ENCODE data around the gene GPR37.

GPR37 gene

GRCh38 chr7:124779620-124780019, 14.0 kb upstream of the GPR37 start:
- DNase-seq (ENCODE audit: low read depth): no peak

GRCh38 chr7:124779194-124779593, 13.6 kb upstream of the GPR37 start:
- no peak for DNase-seq (ENCODE audit: low read depth)

DNA sequence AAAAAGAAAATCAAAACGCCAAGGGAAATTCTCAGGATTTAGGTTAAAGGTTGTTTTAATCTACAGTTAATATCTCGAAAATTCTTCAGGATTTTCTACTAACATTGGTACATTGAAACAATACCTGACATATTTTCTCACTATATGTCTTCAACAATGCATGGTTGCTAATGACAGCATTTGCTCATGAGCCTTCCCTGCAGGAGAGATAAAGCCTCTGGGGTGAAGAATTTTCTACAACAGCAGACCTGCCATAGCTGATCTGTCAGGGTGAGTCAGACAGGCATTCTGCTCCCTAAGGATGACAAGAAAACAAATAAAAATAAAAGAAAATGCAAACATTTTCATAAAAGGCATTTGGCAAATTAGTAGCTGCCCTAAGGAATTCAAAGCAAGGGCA, 11.7 kb upstream of the GPR37 start:
- DNase-seq (ENCODE audit: low read depth): no peak

GRCh38 chr7:124776153-124776552, 10.6 kb upstream of the GPR37 start:
- DNase-seq (ENCODE audit: low read depth): no peak

DNA sequence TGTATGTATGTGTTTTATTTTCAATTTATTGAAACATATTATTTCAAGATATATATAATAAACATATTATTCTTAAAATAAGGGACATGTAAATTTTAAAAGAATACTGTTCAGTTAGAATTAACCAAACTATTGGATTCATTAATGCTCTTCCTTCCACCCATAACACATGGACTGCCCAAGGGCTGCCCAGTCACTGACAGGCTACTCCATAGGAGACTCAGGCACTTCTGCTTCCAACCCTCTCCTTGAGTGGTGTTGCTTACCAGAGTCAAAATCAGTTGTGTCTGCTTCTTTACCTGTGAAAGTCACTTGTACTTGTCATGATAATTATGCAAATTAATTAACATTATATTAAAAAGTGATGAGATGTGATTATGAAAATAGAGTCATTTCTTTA, 9.8 kb upstream of the GPR37 start:
- no peak for DNase-seq (ENCODE audit: low read depth)

- no peak for DNase-seq (ENCODE audit: low read depth)
Measured at GRCh38 chr7:124773938-124774337, 8.3 kb upstream of the GPR37 start.

GRCh38 chr7:124773339-124773738, 7.7 kb upstream of the GPR37 start:
- no peak for DNase-seq (ENCODE audit: low read depth)

DNA sequence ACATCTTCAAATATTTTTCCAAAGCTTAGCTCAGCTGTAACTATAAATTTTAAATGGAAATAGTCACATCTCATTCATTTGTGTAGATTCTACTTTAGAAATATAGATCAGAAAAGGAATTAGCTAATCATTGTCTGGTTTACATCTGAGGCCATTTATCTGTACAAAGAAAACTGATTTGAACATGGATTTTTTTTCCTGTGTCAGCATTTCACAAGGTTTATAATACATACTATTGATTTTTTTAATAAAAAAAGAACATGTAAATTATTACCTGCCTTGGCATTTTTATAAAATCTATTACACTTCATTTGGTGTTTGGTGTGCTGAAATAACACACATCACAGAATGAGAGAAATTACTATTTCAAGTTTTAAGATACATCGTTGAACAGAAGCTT, 3.5 kb upstream of the GPR37 start:
- no peak for DNase-seq (ENCODE audit: low read depth)

DNA sequence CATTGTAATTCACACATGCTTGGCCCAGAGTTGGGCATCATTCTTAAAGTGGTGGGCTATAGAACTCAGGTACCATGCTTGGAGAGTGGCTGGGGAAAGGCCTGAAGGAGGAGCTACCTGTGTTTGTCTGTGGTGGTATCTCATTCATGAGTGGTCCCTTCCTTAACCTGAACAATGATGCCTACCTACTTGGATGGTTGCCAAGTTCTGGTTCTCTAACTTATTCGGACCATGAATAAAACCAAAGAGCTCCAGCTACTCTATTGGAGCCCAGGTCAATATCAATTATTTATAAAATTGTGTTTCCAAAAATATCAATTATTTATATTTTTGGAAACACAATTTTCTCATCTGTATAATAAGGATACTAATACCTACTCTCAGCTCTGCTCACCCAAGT, 2.9 kb upstream of the GPR37 start:
- no peak for DNase-seq (ENCODE audit: low read depth)

DNA sequence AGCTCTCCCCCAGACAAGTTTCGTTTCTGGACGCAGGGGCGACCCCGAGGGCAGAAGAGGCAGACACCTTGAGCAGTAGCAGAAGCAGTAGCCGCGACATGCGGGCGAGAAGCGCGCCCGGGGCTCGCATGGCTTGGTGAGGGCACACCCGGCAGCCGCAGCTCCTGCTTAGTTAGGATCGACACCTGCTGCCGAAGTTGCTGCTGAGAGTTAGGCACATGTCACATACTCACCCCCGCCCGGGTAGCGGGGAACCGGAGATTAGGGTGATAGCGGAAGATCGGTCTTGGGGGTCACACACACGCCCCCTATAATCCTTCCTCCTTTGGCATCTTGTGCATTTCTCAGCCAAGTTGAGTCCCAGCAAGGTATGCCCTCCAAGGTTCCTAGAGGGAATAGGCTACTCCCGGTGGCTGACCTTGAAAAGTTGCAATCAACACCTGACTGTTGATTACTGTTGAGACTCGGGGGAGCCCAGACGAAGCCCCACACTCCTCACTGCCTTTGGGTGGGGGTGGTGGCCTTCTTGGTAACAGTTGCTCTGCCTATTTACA, 668 bp downstream of the GPR37 start:
- DNase-seq (ENCODE audit: low read depth): no peak

GRCh38 chr7:124764051-124764846, 1.3 kb downstream of the GPR37 start:
- no peak for DNase-seq (ENCODE audit: low read depth)

- no peak for DNase-seq (ENCODE audit: low read depth)
Measured at GRCh38 chr7:124762611-124763143, 2.9 kb downstream of the GPR37 start.

DNA sequence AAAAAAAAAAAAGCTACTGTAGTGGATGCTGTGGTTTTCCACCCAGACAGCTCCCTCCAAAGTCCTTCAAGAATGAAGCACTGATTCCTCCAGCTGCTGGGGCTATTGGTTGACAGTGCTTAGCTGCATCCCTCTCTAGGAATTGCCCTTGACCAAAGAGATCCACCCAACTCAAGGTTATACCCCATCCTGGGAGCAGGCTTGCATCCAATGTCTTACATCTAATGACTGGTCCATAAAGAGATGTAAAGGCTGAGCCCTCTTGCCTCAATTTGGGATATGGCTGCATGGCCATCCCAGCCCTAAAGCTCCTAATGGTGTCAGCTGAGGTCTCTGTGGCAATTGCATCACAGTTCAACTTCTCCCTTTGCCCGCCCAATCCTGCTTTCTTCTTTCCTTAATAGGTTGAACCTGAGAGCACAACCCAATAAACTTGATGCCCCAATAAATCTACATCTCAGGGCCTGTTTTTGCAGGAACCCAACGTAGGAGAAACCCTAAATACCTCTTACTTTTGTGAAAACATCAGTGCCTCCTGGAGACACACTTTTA, 4.4 kb downstream of the GPR37 start:
- no peak for DNase-seq (ENCODE audit: low read depth)

- no peak for DNase-seq (ENCODE audit: low read depth)
Measured at GRCh38 chr7:124758327-124758726, 7.3 kb downstream of the GPR37 start.

DNA sequence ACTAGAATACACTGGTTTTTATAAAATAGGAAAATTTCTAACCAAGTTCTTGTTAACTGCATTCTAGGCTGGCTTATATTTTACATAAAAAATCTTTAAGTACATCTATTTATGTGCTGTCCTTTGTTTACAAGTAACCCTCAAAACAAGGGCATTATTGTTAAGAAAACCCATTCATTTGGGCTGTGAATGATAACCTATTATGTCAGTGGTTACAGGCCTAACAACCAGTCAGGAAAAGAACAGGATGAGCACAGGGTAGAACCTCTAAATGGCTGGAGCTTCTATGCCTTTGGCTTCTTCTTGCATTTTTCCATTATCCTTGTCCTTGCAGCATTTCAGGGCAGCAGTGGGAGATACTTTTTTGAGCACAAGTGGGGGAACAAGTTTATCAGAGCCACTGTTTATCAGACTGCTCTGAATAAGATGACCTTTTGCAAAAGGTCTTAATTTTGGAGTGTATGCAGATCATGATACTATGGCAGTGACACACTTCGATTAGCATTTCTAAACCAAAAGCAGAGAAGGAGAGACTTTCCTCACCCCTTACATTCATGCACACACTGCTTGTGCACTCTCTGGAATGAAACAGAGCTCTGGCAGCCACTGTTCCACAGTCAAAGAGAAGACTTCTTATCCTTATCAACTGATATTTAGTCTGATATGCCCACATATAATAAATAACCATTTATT, 10.9 kb downstream of the GPR37 start:
- no peak for DNase-seq (ENCODE audit: low read depth)

DNA sequence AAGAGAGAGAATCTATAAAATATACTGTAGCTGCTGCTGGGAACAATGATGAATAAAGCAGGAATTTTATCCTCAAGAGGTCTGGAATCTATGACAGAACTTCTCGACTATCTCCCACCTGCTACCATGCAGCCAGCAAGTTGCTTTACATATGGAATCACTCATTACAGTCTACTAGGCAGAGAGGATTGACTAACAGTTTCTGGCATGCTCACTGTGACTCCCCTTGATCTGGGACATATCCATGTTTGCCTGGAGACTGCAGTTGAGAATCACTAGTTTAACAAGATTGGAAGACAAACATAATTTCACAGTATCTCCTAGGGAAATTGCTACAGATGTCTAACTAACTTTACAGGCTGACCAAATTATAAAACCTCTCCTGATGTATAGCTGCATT, 13.3 kb downstream of the GPR37 start:
- DNase-seq (ENCODE audit: low read depth): no peak

DNA sequence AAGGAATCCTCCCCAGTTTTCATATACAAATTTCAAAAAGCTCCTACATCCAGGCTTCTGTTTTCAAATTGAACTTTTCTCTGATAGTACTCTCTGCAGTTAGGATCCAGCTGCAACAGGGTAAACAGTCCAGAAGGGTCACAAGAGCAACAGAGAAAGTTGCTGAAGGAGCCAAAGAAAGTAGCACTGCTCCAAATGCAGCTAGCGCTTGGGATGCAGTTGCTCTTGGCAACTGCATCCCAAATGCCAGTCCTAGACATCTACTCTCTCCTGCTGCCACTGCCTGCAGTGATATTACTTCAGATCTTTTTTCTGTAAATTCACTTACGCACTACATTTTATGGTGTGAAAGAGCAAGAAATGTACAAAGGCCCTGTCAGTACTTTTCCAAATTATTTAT, 14.6 kb downstream of the GPR37 start:
- no peak for DNase-seq (ENCODE audit: low read depth)

DNA sequence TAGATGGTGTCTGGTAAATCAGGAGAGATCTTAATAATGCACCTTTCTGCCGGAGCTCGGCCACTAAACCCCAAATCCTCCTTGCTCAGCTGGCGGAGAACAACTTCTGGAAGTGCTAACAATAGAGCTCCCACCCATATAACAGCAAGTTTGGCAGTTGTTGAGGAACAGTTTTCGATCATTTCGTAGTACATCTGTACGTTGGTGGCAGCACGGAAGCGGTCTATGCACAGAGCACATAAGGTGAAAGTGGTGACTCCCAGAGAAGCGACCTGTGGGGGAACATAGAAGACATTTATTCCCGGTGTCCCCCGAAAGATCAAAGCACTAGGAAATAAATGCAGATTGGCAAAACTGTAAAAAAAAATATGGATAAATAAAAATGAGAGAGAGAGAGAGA, 18.5 kb downstream of the GPR37 start:
- DNase-seq (ENCODE audit: low read depth): no peak

DNA sequence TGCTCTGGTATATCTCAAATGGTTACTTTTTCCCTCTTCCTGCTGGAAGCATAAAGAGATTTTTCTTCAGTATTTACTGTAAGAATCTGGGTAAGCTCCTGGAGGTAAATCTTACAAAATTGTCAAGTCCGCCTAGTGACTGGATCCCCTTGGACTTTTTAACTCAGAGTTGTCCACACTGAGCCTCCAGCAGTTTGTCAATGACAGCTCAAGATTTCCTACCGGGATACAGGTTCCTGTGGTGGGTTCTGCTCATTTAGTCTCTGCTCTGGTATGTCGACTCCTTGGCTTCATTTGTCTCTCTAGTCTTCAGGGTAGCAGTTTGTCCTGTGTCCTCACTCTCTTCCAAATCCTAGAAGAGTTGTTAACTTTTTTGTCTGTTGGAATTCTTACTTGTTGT, 27.0 kb downstream of the GPR37 start:
- DNase-seq (ENCODE audit: low read depth): no peak

GRCh38 chr7:124737760-124738300, 27.8 kb downstream of the GPR37 start:
- DNase-seq (ENCODE audit: low read depth): no peak

DNA sequence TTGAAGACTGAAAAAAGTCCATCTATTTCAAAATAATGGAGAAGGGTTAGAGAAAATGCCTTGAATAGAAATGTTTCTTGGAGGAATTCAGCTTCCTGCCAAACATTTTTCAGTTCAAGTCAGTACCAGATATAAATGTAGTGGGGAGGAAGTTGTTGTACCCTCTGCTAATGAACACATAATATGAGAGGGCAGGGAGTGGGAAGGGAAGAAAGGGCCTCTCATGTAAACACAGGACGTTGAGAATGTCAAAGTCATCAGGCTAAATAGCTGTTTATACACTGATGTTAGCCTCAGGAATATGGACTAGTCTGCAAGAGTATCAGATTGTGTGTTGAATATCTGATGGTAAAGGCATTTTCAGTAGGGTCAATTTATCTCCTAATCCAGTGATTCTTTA, 37.0 kb downstream of the GPR37 start:
- no peak for DNase-seq (ENCODE audit: low read depth)

- DNase-seq (ENCODE audit: low read depth): no peak
Measured at GRCh38 chr7:124724507-124725192, 40.9 kb downstream of the GPR37 start.
